Embryonic facial prominence (tissue), 1 donor: ENCODE measurements around the gene SNAPC1.
"Not testable (repeated sequence)": the region's sequence is repeated elsewhere in the genome, so short reads cannot be mapped to it uniquely, and the experiment has no call there.

Experiments
- DNase-seq: peaks from one replicate; pipeline ENCODE4 v3.0.0-alpha.2; 2016; ENCODE audit errors: extremely low spot score

SNAPC1 gene

GRCh38 chr14:61761959-61762786 is at the start of gene SNAPC1:
Gene SNAPC1 (plus strand): TSS chr14:61762420. CDS start chr14:61762461, 41 bp downstream.
- DNase-seq: peak; percentile 96

GRCh38 chr14:61713724-61714437 is 48.3 kb upstream of the SNAPC1 start:
- DNase-seq: no peak

GRCh38 chr14:61716956-61717355 is 45.3 kb upstream of the SNAPC1 start:
- DNase-seq: no peak

- DNase-seq: no peak
Observed at GRCh38 chr14:61718039-61718438, 44.2 kb upstream of the SNAPC1 start.

- DNase-seq: no peak
Observed at GRCh38 chr14:61719344-61720293, 42.6 kb upstream of the SNAPC1 start.

GRCh38 chr14:61720294-61720661 is 41.9 kb upstream of the SNAPC1 start:
- no peak for DNase-seq

- DNase-seq: no peak
Observed at GRCh38 chr14:61720741-61721140, 41.5 kb upstream of the SNAPC1 start.

- DNase-seq: no peak
Observed at GRCh38 chr14:61724133-61724532, 38.1 kb upstream of the SNAPC1 start.

- DNase-seq: no peak
Observed at GRCh38 chr14:61726778-61727658, 35.2 kb upstream of the SNAPC1 start.

- no peak for DNase-seq
Observed at GRCh38 chr14:61730756-61731373, 31.4 kb upstream of the SNAPC1 start.

- DNase-seq: no peak
Observed at GRCh38 chr14:61733972-61734371, 28.2 kb upstream of the SNAPC1 start.

GRCh38 chr14:61736751-61737150 is 25.5 kb upstream of the SNAPC1 start:
- DNase-seq: no peak

- no peak for DNase-seq
Observed at GRCh38 chr14:61737915-61738314, 24.3 kb upstream of the SNAPC1 start.

GRCh38 chr14:61739133-61739532 is 23.1 kb upstream of the SNAPC1 start:
- no peak for DNase-seq

- no peak for DNase-seq
Observed at GRCh38 chr14:61742371-61742770, 19.8 kb upstream of the SNAPC1 start.

- no peak for DNase-seq
Observed at GRCh38 chr14:61744238-61744637, 18.0 kb upstream of the SNAPC1 start.

- not testable (repeated sequence) for DNase-seq
Observed at GRCh38 chr14:61746346-61746745, 15.9 kb upstream of the SNAPC1 start.

- no peak for DNase-seq
Observed at GRCh38 chr14:61746881-61747280, 15.3 kb upstream of the SNAPC1 start.

- DNase-seq: no peak
Observed at GRCh38 chr14:61747342-61747741, 14.9 kb upstream of the SNAPC1 start.

GRCh38 chr14:61749264-61749663 is 13.0 kb upstream of the SNAPC1 start:
- no peak for DNase-seq

- DNase-seq: no peak
Observed at GRCh38 chr14:61749867-61750266, 12.4 kb upstream of the SNAPC1 start.
